Measurements from ENCODE around the gene ANKH. TPM values are rescaled to one million over a fixed set of nuclear protein-coding genes. Genes with fewer than 3 reads are reported as not detected.

ANKH gene
- total and polyA plus RNA-seq, 10 of the 15 experiments (the other 5 are each of a cell fraction or from before 2014, with no cell fraction given), result 2.1 to 43.9 (median 14.4) TPM

GRCh38 chr5:14662721-14663260, 208.8 kb downstream of the ANKH start:
- H4K20me1 ChIP-seq (ENCODE audit: control insufficient read depth, insufficient read depth), result no peaks in the 10 kb centered on the region
- no peak overlapping the region for H3K9ac ChIP-seq (ENCODE audit: control insufficient read depth, insufficient read depth, low read length)
- no peak overlapping the region for H2AFZ ChIP-seq (ENCODE audit: control insufficient read depth, low read depth, low read length)
- RAD21 ChIA-PET (ENCODE audit: unreplicated experiment), result interaction anchor here (0.7 kb wide), 1 partner anchor 14 kb away, joined by 3 read pairs; no protein-coding TSS in a partner anchor
- FAIRE-seq (no peak), DNase-seq (ENCODE audit: low read depth, low spot score) (no peak), ATAC-seq (no peak)
- POLR2A ChIA-PET, result no interaction called here
- BruUV-seq (replicated peaks), result no TSS peak
- no peaks in the 10 kb centered on the region for H3K27me3 ChIP-seq (replicated peaks in 1 of 2; ENCODE audit: control insufficient read depth in 2 of 2, insufficient read depth in 2 of 2, low read length in 1 of 2)
- SMC1A ChIA-PET (ENCODE audit: uncharacterized antibody, unreplicated experiment), result no interaction called here
- CTCF ChIA-PET, result interaction anchor here (1.5 kb wide), 1 partner anchor 14 kb away, joined by 4 read pairs; no protein-coding TSS in a partner anchor
- 0 out of 4 replicates have a peak, but pooled peaks cover 0 to 5% of the 10 kb centered on the region in 2 experiments for H3K36me3 ChIP-seq (ENCODE audit: control insufficient read depth in 2 of 2, insufficient read depth in 2 of 2, low read length in 1 of 2)
- H3K9me3 ChIP-seq (replicated peaks; ENCODE audit: control insufficient read depth, insufficient read depth, low read length), result no peaks in the 10 kb centered on the region; the same call in 1 of the 3 replicates
- peaks cover 3% of the 10 kb centered on the region for H3K4me1 ChIP-seq (ENCODE audit: control insufficient read depth, insufficient read depth, low read length)
- H3K4me2 ChIP-seq (ENCODE audit: control insufficient read depth, insufficient read depth), result peak overlapping the region; percentile 57
- in situ Hi-C loops (cut with MboI), result loop anchor here (25.0 kb wide), 1 partner anchor 500 kb away; no protein-coding TSS in a partner anchor
- intact Hi-C loops (cut with micrococcal nuclease; ENCODE audit: unreplicated experiment), result no loop called here
- H3K79me2 ChIP-seq (ENCODE audit: control insufficient read depth, insufficient read depth, low read length), result peaks cover 58% of the 10 kb centered on the region
- TF ChIP-seq KAT2A (conservative IDR thresholded peaks at IDR 0.05; ENCODE audit: control insufficient read depth, low read depth, low read length) (no peak), CREM (IDR thresholded peaks at IDR 0.05; ENCODE audit: low read depth) (no peak), FOXK2 (IDR thresholded peaks at IDR 0.05) (no peak), PBX3 (IDR thresholded peaks at IDR 0.05; ENCODE audit: insufficient replicate concordance, low read depth, low read length) (no peak), RFX5 (IDR thresholded peaks at IDR 0.05; ENCODE audit: low read depth, low read length) (no peak), SREBF2 (IDR thresholded peaks at IDR 0.05; ENCODE audit: low read length) (no peak), BHLHE40 (IDR thresholded peaks at IDR 0.05; ENCODE audit: borderline replicate concordance in 1 of 2, low read depth in 2 of 2, low read length in 1 of 2) (no peak), CBFB (IDR thresholded peaks at IDR 0.05; ENCODE audit: low read depth) (no peak), USF1 (IDR thresholded peaks at IDR 0.05; ENCODE audit: borderline replicate concordance, extremely low read length, insufficient read depth, low read depth, low read length) (no peak), NR2F1 (conservative IDR thresholded peaks at IDR 0.05) (no peak), MEF2A (IDR thresholded peaks at IDR 0.05; ENCODE audit: insufficient read depth, low read depth, low read length) (no peak)
- TF ChIP-seq, protein P1, sequence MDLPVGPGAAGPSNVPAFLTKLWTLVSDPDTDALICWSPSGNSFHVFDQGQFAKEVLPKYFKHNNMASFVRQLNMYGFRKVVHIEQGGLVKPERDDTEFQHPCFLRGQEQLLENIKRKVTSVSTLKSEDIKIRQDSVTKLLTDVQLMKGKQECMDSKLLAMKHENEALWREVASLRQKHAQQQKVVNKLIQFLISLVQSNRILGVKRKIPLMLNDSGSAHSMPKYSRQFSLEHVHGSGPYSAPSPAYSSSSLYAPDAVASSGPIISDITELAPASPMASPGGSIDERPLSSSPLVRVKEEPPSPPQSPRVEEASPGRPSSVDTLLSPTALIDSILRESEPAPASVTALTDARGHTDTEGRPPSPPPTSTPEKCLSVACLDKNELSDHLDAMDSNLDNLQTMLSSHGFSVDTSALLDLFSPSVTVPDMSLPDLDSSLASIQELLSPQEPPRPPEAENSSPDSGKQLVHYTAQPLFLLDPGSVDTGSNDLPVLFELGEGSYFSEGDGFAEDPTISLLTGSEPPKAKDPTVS (IDR thresholded peaks at IDR 0.05; ENCODE audit: low read depth, low read length), result no peak
- TF ChIP-seq, protein P2, sequence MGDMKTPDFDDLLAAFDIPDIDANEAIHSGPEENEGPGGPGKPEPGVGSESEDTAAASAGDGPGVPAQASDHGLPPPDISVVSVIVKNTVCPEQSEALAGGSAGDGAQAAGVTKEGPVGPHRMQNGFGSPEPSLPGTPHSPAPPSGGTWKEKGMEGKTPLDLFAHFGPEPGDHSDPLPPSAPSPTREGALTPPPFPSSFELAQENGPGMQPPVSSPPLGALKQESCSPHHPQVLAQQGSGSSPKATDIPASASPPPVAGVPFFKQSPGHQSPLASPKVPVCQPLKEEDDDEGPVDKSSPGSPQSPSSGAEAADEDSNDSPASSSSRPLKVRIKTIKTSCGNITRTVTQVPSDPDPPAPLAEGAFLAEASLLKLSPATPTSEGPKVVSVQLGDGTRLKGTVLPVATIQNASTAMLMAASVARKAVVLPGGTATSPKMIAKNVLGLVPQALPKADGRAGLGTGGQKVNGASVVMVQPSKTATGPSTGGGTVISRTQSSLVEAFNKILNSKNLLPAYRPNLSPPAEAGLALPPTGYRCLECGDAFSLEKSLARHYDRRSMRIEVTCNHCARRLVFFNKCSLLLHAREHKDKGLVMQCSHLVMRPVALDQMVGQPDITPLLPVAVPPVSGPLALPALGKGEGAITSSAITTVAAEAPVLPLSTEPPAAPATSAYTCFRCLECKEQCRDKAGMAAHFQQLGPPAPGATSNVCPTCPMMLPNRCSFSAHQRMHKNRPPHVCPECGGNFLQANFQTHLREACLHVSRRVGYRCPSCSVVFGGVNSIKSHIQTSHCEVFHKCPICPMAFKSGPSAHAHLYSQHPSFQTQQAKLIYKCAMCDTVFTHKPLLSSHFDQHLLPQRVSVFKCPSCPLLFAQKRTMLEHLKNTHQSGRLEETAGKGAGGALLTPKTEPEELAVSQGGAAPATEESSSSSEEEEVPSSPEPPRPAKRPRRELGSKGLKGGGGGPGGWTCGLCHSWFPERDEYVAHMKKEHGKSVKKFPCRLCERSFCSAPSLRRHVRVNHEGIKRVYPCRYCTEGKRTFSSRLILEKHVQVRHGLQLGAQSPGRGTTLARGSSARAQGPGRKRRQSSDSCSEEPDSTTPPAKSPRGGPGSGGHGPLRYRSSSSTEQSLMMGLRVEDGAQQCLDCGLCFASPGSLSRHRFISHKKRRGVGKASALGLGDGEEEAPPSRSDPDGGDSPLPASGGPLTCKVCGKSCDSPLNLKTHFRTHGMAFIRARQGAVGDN (IDR thresholded peaks at IDR 0.05), result no peak
- H3K27ac ChIP-seq (ENCODE audit: control insufficient read depth, insufficient read depth), result peak overlapping the region; percentile 90
- H3K4me3 ChIP-seq, result peak overlapping the region; percentile 84
- 90% methylated on average over 7 of the region's 7 CpGs for WGBS (ENCODE audit: insufficient coverage, insufficient replicate concordance, low lambda C conversion rate, missing lambda C conversion rate)

All from GM12878 (cell line).